WTC11 (cell line): Measurements from ENCODE around the gene ADIPOR2. TPM values are rescaled to one million over a fixed set of nuclear protein-coding genes. Genes with fewer than 3 reads are reported as not detected.

Experiments used
- ATAC-seq: fragments of 200-7000 bp; cut with Tn5 transposase; 2 replicates; pipeline ENCODE4 v1.10.0; 2021; ENCODE audit warnings: mild to moderate bottlenecking, moderate library complexity
- CTCF ChIA-PET: fragments of 300-600 bp; sonication (Branson Sonifier 250); formaldehyde crosslinking; loops from one replicate; lab custom pipeline; 2021; ENCODE audit warnings: antibody characterized with exemption; lab: Charles Lee
- POLR2A ChIA-PET: fragments of 350-600 bp; sonication (Branson Sonifier 250); formaldehyde crosslinking; loops from one replicate; lab custom pipeline; 2021; ENCODE audit warnings: antibody characterized with exemption; lab: Charles Lee
- DNase-seq: peaks from one replicate; pipeline ENCODE4 v3.0.0; 2021; ENCODE audit warnings: low spot score
- H3K27ac Mint-ChIP-seq: 2 replicates; pipeline ENCODE4 v1.8.0; 2021; ENCODE audit warnings: mixed read lengths
- H3K27me3 Mint-ChIP-seq: 2 replicates; pipeline ENCODE4 v1.8.0; 2021; ENCODE audit warnings: low read depth, mild to moderate bottlenecking, moderate library complexity, mixed read lengths
- H3K36me3 Mint-ChIP-seq: 2 replicates; pipeline ENCODE4 v1.8.0; 2021; ENCODE audit warnings: mixed read lengths
- H3K4me1 Mint-ChIP-seq: 2 replicates; pipeline ENCODE4 v1.8.0; 2022; ENCODE audit warnings: mixed read lengths
- H3K4me3 Mint-ChIP-seq: 2 replicates; pipeline ENCODE4 v1.8.0; 2021; ENCODE audit warnings: mild to moderate bottlenecking, moderate library complexity, mixed read lengths
- H3K9me3 Mint-ChIP-seq: 2 replicates; pipeline ENCODE4 v1.8.0; 2021; ENCODE audit warnings: mixed read lengths
- CREB1 ChIP-seq: sonication (generic); formaldehyde crosslinking; IDR thresholded peaks from 2 replicates; pipeline ENCODE4 v1.8.0; 2023; ENCODE audit warnings: mild to moderate bottlenecking, missing genetic modification reagents
- ELF4 ChIP-seq: sonication (generic); formaldehyde crosslinking; IDR thresholded peaks from 2 replicates; pipeline ENCODE4 v1.8.1; 2022; ENCODE audit warnings: low read depth, mild to moderate bottlenecking, moderate library complexity, missing genetic modification reagents
- GABPB1 ChIP-seq: sonication (generic); formaldehyde crosslinking; IDR thresholded peaks from 2 replicates; pipeline ENCODE4 v1.8.1; 2023; ENCODE audit warnings: mild to moderate bottlenecking, missing genetic modification reagents
- GTF2I ChIP-seq: fragments of 250-450 bp; sonication (Bioruptor Pico); conservative IDR thresholded peaks from 2 replicates; pipeline ENCODE4 v1.4.0; 2021; ENCODE audit warnings: mild to moderate bottlenecking
- HMGA2 ChIP-seq: fragments of 250-450 bp; sonication (Bioruptor Pico); IDR thresholded peaks from 2 replicates; pipeline ENCODE4 v1.4.0; 2021; ENCODE audit warnings: mild to moderate bottlenecking, moderate library complexity
- NFATC4 ChIP-seq: fragments of 250-450 bp; sonication (Bioruptor Pico); IDR thresholded peaks from 2 replicates; pipeline ENCODE4 v1.9.0; 2021; ENCODE audit warnings: mild to moderate bottlenecking
- RORB ChIP-seq: fragments of 250-450 bp; sonication (Bioruptor Pico); IDR thresholded peaks from 2 replicates; pipeline ENCODE4 v1.9.0; 2021; ENCODE audit warnings: mild to moderate bottlenecking
- TEAD4 ChIP-seq: sonication (generic); formaldehyde crosslinking; IDR thresholded peaks from 2 replicates; pipeline ENCODE4 v1.8.0; 2022; ENCODE audit warnings: mild to moderate bottlenecking, missing genetic modification reagents
- ZBTB21 ChIP-seq: sonication (generic); formaldehyde crosslinking; IDR thresholded peaks from 2 replicates; pipeline ENCODE4 v1.8.1; 2023; ENCODE audit warnings: mild to moderate bottlenecking, missing genetic modification reagents, borderline replicate concordance
- ZBTB43 ChIP-seq: sonication (generic); formaldehyde crosslinking; IDR thresholded peaks from 2 replicates; pipeline ENCODE4 v1.8.1; 2023; ENCODE audit warnings: mild to moderate bottlenecking, missing genetic modification reagents
- ZNF138 ChIP-seq: sonication (generic); formaldehyde crosslinking; conservative IDR thresholded peaks from 2 replicates; pipeline ENCODE4 v1.8.1; 2022; ENCODE audit warnings: mild to moderate bottlenecking, moderate library complexity, missing genetic modification reagents
- ZNF219 ChIP-seq: sonication (generic); formaldehyde crosslinking; IDR thresholded peaks from 2 replicates; pipeline ENCODE4 v1.8.0; 2023; ENCODE audit warnings: missing genetic modification reagents, mild to moderate bottlenecking, borderline replicate concordance
- total RNA-seq: library from RNA; stranded (reverse); gene quantifications from 3 replicates; pipeline ENCODE4 v1.2.3, GENCODE V29; 2021
- TF ChIP-seq, protein P1 (sequence below): sonication (generic); formaldehyde crosslinking; IDR thresholded peaks from 2 replicates; pipeline ENCODE4 v1.8.1; 2023; ENCODE audit warnings: mild to moderate bottlenecking, missing genetic modification reagents, moderate library complexity
- TF ChIP-seq, protein P2 (sequence below): sonication (generic); formaldehyde crosslinking; IDR thresholded peaks from 2 replicates; pipeline ENCODE4 v1.8.1; 2022; ENCODE audit warnings: mild to moderate bottlenecking, moderate library complexity, missing genetic modification reagents
- TF ChIP-seq, protein P3 (sequence below): sonication (generic); formaldehyde crosslinking; IDR thresholded peaks from 2 replicates; pipeline ENCODE4 v1.8.0; 2023; ENCODE audit warnings: missing genetic modification reagents, mild to moderate bottlenecking, borderline replicate concordance
- TF ChIP-seq, protein P4 (sequence below): sonication (generic); formaldehyde crosslinking; IDR thresholded peaks from 2 replicates; pipeline ENCODE4 v1.8.0; 2022; ENCODE audit warnings: mild to moderate bottlenecking, missing genetic modification reagents
- TF ChIP-seq, protein P5 (sequence below): sonication (generic); formaldehyde crosslinking; IDR thresholded peaks from 2 replicates; pipeline ENCODE4 v1.8.0; 2023; ENCODE audit warnings: mild to moderate bottlenecking, missing genetic modification reagents

Gene ADIPOR2
- total RNA-seq, 1 experiment from 2014 or later, result 38.4 TPM

DNA sequence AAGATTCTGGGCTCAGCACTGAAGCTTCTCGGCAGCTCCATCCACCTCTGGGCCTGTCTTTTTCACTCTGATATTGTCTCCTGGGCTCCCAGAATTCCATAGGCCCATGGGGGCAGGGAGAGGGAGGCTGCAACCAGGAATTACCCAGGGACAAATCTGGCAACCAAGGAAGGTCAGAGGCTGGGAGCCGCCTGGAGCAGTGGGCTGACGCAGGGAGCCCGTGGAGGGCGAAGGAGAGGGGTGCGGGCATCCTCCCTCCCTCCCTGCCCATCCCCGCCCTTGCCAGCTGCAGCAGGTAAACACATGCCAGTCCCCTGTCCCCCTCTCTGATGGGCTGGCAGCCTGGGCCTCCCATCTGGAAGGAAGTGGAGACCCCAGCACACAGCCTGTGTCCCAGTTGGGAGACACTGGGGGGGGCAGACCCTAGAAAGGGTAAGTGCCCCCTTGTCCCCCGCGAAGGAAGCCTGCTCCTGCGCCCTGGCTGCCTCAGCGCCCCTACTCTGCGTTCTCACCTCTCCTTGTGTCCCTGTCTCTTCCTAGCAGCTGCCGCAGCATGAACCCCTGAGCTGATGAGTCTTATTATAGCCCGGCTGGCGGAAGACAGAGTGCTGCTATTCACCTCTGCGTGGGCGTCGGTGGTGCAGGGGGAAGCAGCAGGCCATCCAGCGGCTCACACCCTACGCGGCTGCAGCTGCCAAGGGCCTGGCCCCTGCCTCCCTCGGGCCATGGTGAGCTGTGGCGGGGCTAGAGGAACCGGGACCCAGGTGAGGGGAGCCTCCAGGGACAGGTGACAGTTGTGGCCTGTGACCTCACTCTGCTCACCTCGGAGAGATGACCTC is 136.2 kb downstream of the ADIPOR2 start:
- H3K4me1 Mint-ChIP-seq, result peaks cover 7% of the 10 kb centered on the region
- no peak overlapping the region for H3K4me3 Mint-ChIP-seq
- CTCF ChIA-PET, result interaction anchor here (1.4 kb wide), 1 partner anchor 113 kb away, joined by 5 read pairs; no protein-coding TSS in a partner anchor
- POLR2A ChIA-PET, result no interaction called here
- no peak for DNase-seq
- H3K36me3 Mint-ChIP-seq, result no peaks in the 10 kb centered on the region
- H3K27me3 Mint-ChIP-seq, result peaks cover 13% of the 10 kb centered on the region
- no peak overlapping the region for H3K27ac Mint-ChIP-seq
- no peaks in the 10 kb centered on the region for H3K9me3 Mint-ChIP-seq
- no peak for ATAC-seq
- TF ChIP-seq TEAD4 (no peak), ELF4 (CRISPR knock-in tag) (no peak), ZNF219 (CRISPR knock-in tag) (no peak), ZBTB21 (CRISPR knock-in tag) (no peak)
- TF ChIP-seq, protein P1, sequence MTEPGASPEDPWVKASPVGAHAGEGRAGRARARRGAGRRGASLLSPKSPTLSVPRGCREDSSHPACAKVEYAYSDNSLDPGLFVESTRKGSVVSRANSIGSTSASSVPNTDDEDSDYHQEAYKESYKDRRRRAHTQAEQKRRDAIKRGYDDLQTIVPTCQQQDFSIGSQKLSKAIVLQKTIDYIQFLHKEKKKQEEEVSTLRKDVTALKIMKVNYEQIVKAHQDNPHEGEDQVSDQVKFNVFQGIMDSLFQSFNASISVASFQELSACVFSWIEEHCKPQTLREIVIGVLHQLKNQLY (CRISPR knock-in tag), result no peak
- TF ChIP-seq, protein P2, sequence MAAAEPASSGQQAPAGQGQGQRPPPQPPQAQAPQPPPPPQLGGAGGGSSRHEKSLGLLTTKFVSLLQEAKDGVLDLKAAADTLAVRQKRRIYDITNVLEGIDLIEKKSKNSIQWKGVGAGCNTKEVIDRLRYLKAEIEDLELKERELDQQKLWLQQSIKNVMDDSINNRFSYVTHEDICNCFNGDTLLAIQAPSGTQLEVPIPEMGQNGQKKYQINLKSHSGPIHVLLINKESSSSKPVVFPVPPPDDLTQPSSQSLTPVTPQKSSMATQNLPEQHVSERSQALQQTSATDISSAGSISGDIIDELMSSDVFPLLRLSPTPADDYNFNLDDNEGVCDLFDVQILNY (CRISPR knock-in tag), result no peak
- TF ChIP-seq, protein P3, sequence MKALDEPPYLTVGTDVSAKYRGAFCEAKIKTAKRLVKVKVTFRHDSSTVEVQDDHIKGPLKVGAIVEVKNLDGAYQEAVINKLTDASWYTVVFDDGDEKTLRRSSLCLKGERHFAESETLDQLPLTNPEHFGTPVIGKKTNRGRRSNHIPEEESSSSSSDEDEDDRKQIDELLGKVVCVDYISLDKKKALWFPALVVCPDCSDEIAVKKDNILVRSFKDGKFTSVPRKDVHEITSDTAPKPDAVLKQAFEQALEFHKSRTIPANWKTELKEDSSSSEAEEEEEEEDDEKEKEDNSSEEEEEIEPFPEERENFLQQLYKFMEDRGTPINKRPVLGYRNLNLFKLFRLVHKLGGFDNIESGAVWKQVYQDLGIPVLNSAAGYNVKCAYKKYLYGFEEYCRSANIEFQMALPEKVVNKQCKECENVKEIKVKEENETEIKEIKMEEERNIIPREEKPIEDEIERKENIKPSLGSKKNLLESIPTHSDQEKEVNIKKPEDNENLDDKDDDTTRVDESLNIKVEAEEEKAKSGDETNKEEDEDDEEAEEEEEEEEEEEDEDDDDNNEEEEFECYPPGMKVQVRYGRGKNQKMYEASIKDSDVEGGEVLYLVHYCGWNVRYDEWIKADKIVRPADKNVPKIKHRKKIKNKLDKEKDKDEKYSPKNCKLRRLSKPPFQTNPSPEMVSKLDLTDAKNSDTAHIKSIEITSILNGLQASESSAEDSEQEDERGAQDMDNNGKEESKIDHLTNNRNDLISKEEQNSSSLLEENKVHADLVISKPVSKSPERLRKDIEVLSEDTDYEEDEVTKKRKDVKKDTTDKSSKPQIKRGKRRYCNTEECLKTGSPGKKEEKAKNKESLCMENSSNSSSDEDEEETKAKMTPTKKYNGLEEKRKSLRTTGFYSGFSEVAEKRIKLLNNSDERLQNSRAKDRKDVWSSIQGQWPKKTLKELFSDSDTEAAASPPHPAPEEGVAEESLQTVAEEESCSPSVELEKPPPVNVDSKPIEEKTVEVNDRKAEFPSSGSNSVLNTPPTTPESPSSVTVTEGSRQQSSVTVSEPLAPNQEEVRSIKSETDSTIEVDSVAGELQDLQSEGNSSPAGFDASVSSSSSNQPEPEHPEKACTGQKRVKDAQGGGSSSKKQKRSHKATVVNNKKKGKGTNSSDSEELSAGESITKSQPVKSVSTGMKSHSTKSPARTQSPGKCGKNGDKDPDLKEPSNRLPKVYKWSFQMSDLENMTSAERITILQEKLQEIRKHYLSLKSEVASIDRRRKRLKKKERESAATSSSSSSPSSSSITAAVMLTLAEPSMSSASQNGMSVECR (CRISPR knock-in tag), result no peak

- ChIA-PET POLR2A (no interaction called here), CTCF (interaction anchor here (1.0 kb wide), 1 partner anchor 112 kb away, joined by 3 read pairs; no protein-coding TSS in a partner anchor)
- no peak overlapping the region for H3K27ac Mint-ChIP-seq
- DNase-seq, result no peak
- H3K4me1 Mint-ChIP-seq, result peaks cover 6% of the 10 kb centered on the region
- no peaks in the 10 kb centered on the region for H3K9me3 Mint-ChIP-seq
- H3K27me3 Mint-ChIP-seq, result peaks cover 8% of the 10 kb centered on the region; the same call in 1 of the 2 replicates
- H3K4me3 Mint-ChIP-seq, result no peak overlapping the region
- TF ChIP-seq, protein P4, sequence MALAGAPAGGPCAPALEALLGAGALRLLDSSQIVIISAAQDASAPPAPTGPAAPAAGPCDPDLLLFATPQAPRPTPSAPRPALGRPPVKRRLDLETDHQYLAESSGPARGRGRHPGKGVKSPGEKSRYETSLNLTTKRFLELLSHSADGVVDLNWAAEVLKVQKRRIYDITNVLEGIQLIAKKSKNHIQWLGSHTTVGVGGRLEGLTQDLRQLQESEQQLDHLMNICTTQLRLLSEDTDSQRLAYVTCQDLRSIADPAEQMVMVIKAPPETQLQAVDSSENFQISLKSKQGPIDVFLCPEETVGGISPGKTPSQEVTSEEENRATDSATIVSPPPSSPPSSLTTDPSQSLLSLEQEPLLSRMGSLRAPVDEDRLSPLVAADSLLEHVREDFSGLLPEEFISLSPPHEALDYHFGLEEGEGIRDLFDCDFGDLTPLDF (CRISPR knock-in tag), result no peak
- TF ChIP-seq ZBTB43, result no peak
- no peak for TF ChIP-seq CREB1 (CRISPR knock-in tag)
- no peak for TF ChIP-seq RORB (CRISPR knock-in tag)
- TF ChIP-seq GABPB1 (CRISPR knock-in tag), result no peak
- no peak for TF ChIP-seq NFATC4 (CRISPR knock-in tag)
- no peak for TF ChIP-seq GTF2I (CRISPR knock-in tag)
- TF ChIP-seq, protein P5, sequence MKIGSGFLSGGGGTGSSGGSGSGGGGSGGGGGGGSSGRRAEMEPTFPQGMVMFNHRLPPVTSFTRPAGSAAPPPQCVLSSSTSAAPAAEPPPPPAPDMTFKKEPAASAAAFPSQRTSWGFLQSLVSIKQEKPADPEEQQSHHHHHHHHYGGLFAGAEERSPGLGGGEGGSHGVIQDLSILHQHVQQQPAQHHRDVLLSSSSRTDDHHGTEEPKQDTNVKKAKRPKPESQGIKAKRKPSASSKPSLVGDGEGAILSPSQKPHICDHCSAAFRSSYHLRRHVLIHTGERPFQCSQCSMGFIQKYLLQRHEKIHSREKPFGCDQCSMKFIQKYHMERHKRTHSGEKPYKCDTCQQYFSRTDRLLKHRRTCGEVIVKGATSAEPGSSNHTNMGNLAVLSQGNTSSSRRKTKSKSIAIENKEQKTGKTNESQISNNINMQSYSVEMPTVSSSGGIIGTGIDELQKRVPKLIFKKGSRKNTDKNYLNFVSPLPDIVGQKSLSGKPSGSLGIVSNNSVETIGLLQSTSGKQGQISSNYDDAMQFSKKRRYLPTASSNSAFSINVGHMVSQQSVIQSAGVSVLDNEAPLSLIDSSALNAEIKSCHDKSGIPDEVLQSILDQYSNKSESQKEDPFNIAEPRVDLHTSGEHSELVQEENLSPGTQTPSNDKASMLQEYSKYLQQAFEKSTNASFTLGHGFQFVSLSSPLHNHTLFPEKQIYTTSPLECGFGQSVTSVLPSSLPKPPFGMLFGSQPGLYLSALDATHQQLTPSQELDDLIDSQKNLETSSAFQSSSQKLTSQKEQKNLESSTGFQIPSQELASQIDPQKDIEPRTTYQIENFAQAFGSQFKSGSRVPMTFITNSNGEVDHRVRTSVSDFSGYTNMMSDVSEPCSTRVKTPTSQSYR (CRISPR knock-in tag), result no peak
- TF ChIP-seq ZNF138 (CRISPR knock-in tag), result no peak
- TF ChIP-seq HMGA2 (CRISPR knock-in tag), result no peak
- TF ChIP-seq, all 79 proteins: peak for 0
- H3K36me3 Mint-ChIP-seq, result no peaks in the 10 kb centered on the region
- ATAC-seq, result no peak
Measured at GRCh38 chr12:1827826-1828805, 137.2 kb downstream of the ADIPOR2 start.
